ENCODE measurements around the gene DISP2.

Gene DISP2

GRCh38 chr15:40327457-40327856 lies 30.6 kb upstream of the DISP2 start:
- no peak for DNase-seq

DNA sequence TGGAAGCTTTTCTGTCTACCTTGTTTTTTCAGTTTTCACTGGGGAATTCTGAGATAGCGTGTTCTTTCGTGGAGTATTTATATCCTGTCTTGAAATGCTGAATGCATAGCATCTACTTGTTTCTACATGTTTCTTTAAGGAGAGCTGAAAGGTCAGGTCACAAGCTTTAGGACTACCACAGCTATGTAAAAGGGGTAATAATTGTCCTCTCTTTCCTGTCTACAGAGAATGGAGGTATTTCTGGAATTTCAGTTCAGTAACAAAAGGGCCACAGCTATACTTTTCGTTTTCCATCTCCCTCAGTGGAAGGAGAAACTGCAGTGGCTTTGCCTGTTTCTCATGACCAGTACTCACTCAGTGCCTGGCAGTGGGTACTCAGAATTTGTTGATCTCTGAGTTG lies 29.8 kb upstream of the DISP2 start:
- no peak for DNase-seq

GRCh38 chr15:40328751-40329150 lies 29.3 kb upstream of the DISP2 start:
- no peak for DNase-seq

DNA sequence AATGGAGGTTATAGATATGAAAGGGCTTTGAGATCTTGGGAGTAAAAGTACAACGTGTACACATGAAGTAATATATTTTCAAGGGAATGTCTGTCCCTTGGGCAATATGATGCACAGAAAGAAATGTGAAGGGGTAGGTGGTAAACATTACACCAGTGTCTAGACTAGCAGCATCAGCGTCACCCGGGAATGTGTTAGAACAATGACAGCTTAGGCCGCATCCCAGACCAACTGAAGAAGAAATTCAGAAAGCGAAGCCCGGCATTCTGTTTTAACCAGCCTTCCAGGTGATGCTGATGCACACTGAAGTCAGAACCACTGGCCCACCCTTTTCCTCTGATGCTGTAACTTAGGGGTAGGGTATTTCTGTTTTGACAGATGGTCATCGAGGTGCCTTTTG lies 28.2 kb upstream of the DISP2 start:
- DNase-seq = no peak

DNA sequence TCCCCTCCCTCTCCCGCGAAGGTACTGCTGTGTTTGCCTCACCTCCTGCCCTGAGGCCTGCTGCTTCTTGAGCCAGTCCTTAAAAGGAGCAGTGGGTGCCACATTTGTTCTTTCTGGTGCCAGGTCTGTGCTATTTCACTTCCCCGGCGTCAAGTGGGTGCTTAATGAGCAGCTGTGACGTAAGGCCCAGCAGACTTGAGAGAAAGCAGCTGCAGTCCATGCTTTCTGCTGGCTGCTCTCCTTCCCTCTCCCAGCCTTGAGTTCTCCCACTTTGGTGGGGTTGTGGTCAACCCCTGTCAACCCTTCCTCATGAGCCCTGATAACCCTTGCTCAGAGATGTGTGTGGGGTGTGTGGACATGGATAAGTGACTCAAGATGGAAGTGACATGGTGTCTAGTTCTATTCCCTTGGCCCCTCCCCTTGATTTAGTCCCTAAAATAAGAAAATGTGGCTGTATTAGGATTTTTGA lies 27.6 kb upstream of the DISP2 start:
- DNase-seq = no peak

DNA sequence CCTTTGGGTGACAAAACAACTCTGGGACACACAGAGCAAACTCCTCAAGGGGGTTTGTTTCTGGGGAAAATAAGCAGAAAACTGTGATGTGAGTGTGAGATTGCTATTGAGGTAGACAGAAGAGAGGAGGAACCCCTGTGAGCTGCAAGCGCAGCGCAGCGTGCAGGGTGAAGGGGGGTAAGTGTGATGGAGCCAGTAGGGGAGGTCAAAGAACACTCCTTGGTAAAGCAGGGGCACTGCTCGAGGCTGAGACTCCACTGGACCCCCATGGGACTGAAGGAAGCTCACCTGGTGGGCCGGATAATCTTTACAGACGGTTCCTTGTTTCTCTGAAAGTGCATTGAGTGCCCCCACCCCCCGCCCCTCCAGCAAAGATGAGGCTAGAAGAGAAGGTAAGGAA lies 27.0 kb upstream of the DISP2 start:
- DNase-seq = no peak

DNA sequence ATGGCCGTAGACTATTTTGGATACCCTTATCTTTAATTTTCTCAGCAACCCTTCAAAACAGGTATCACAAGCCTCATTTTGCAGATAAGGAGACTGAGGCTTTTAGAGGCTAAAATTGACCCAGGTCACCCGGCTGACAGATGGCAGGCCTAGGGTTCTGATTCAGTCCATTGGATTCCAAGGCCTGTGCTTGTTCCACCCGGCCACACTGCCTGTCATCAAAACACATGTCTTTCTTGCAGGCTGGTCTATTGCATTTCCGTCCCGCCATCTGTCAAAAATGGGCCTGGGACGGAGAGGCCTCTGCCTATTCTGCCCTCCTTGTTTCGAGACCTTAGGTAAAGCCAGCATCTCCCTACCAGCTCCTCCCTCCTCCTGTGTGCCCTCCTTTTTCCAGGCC lies 26.4 kb upstream of the DISP2 start:
- no peak for DNase-seq

DNA sequence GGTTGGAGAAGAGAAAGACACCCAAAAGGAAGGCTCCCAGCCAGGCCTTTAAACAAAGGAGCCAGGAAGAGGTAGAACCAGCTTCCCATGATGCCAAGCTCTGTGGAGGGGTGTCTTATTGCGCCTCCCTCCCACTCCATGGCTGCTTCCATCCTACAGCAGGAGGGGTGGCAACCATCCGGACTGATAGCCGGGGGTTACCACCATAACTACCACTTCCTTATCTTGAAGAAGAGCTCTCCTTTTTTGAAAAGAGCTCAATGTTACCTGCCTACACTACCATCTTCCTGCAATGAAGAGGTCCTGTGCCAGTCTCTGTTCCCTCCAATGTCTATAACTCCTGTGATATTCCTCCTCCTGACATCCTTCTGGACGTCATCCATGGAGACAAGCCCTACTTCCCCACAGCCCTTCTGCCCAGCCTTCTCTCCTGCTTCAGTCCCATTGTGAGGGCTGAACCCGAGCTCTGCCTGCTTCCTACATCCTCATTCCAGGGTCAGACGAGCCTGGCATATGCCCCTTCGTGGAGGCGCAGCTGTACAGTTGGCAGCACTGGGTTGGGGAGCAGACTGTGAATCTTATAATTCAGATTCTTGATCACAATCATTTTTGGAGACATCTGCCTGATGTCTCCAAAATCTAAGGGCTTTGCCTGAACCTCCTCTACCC lies 25.8 kb upstream of the DISP2 start:
- DNase-seq = no peak

- DNase-seq = no peak
Measured at GRCh38 chr15:40333922-40334492, 24.0 kb upstream of the DISP2 start.

DNA sequence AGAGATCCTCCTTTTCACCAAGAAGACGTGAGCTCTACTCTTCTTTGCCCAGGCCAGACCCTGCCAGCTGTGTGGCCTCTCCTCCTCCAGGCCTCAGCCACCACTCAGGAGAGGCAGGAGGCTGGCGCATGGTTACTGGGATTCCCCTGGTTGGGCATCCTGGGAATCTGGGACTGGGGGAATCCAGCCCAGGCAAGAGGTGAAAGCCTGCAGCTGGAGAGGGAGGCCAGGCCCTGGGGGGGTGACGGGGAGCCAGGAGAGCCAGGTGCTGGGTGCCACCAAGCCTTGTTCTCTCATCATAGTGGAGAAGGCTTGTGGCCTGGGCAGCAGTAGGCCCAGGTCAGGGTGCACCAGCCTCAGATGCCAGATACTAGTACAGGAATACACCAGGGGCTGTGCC lies 23.5 kb upstream of the DISP2 start:
- no peak for DNase-seq

DNA sequence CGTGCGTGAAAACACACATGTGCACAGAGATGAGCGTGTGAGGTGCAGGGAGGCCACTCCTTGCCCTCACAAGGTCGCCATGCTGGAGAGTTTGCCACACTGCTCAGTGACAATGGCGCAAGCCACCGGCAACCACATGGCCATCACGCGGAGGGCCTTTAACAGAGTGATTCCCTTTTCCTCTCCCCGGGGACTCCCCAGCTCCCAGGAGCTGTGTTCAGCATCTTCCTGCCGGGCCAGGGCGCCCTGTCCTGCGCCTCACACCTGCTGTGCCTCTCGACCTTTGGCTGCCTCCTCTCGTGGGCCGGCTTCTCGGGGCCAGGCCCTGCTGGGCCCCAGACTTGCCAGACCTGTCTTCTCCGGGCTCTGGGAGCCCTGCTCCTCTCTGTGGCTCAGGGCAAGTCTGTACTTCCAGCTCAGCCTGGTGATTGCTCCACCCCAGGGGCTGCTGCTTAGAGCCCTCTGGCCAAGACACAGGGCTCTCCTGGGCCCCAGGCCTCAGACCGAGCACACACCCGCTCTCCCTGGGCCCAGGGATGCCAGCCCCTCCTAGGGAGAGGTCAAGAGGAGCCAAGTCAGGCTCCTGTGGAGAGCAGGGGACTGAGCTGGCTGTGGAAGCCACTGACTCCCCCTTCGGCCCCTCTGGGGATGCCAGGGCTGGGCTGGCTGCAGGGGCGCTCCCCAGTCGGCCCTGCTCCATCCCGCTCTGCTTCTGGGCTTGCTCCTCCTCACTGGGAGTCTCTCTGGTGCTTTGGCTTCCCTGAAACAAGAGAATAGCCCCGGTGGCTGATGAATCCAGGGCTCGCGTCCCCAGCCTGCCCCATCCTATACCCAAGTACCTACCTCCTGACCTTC lies 22.9 kb upstream of the DISP2 start:
- no peak for DNase-seq

DNA sequence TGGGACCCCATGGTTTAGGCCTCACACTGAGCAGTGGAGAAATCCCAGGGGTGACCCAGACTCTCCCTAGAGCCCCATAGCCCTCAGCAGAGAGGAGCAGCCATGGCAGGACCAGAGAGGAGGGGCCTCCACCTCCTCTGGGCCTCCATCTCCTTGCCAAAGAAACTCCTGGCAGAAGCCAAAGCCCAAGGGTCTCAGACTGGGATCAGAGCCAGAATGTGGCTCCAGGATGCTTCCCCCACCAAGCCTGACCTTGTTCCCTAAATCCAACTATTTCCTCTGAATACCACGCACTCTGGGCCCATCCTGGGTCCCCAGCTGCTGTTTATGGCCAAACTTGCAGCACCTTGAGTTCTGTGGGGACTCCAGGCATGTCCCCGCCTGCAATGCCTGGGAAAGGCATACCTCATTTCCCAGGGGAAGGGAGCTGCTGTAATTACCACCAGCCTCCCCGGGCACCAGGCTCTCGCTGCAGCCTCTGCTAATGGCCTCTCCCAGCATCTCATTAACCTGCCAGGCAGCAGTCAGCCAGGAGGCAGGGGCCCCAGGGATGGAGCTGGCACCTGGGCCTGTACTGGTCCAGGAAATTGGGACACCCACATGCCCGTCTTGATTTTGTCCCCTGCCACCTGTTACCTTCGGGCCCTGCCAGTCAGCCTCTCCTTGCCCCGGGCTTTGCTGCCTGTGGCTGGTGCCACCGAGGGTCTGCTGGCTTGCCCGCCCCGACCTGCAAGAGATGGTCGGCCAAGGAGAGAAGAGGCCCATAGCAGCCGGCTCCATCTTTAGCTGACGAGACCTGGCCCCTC lies 21.9 kb upstream of the DISP2 start:
- no peak for DNase-seq

- no peak for DNase-seq
Measured at GRCh38 chr15:40336744-40337122, 21.3 kb upstream of the DISP2 start.

DNA sequence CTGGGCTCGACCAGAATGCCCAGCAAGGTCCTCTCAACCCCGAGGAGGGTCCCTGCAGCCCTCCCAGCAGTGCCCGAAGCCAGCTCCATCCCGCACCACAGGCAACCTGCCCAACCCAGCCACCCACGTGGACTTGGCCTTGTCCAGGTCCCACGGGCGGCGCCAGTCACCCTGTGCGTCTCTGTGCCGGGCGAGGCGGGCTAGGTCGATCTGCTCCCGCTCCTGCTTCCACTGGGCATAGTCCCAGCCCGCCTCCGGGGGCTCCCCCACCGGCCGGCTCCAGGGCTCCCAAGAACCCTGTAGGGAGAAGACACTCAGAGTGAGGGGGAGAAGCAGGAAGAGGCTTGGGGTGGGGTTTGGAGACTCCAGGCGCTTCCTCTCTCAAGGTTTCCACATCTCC lies 20.4 kb upstream of the DISP2 start:
- no peak for DNase-seq

GRCh38 chr15:40338041-40338657 lies 19.9 kb upstream of the DISP2 start:
- DNase-seq = peak; percentile 56

DNA sequence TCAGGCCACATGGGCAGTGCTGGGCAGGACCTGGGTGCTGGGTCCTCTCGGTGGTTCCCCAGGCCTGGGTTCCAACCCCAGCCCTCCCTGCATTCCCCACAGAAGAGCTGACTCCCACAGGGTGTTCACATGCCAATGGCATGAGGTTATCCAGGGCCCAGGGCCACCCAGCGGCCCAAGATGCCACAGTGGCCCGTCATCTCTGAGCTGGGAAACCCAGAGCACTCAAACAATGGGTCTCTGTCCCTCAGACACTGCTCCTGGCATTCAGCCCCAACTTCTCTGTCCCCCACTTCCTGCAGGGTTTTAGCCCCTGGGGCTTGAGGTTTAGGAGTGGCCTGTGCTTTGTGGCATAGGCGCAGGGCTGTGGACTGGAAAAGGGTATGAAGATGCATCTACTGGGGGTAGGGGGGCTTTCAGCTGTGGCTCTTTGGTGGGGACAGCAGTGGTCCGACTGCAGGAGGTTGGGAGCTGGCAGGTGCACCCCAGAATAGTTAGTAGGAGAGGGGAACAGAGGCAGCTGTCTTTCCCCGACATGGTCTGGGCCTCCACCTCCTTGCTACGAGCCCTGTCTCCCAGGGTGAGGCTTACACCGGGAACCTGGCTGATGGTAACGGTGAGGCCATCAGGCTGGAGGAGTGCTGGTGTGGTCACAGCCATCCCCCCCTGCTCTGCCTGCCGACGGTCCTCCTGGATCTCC lies 18.9 kb upstream of the DISP2 start:
- DNase-seq = no peak

GRCh38 chr15:40339621-40339945 lies 18.4 kb upstream of the DISP2 start:
- DNase-seq = no peak

- no peak for DNase-seq
Measured at GRCh38 chr15:40340038-40340739, 17.8 kb upstream of the DISP2 start.

DNA sequence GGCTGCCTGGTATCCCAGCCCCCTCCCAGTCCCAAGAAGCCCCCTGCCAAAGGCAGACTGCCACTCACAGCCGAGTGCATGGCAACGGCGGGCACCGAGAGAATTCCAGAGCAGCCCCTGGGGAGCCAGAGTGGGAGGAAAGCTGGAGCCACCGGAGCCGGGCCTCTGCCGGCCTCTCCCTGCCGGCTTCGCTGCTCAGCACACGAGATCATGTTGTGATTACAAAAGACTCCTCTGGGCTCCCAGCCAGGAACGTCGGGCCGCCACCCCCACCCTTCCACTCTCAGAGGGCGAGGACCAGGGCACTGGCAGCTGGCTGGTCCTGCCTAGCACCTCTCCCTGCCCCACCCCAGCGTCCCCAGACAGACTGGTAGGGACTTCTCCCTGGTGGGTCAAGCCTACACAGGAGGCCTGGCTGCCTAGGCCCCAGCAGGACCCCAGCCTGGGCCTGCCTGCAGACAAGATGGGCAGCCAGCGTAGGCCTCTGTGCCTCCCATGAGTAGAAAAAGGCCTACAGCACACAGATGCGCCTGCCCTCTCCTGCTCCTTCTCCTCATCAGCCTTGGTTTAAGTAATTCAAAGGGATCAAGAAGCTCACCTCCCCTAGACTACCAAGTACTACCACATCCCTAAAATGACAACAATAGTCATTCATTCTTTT lies 17.1 kb upstream of the DISP2 start, which contains the start of gene CCDC9B:
Gene CCDC9B, minus strand, starts transcription at position 200 of the 661 bp plus-strand sequence. Its CDS starts 120 bp downstream, at position 80.
- DNase-seq = no peak

DNA sequence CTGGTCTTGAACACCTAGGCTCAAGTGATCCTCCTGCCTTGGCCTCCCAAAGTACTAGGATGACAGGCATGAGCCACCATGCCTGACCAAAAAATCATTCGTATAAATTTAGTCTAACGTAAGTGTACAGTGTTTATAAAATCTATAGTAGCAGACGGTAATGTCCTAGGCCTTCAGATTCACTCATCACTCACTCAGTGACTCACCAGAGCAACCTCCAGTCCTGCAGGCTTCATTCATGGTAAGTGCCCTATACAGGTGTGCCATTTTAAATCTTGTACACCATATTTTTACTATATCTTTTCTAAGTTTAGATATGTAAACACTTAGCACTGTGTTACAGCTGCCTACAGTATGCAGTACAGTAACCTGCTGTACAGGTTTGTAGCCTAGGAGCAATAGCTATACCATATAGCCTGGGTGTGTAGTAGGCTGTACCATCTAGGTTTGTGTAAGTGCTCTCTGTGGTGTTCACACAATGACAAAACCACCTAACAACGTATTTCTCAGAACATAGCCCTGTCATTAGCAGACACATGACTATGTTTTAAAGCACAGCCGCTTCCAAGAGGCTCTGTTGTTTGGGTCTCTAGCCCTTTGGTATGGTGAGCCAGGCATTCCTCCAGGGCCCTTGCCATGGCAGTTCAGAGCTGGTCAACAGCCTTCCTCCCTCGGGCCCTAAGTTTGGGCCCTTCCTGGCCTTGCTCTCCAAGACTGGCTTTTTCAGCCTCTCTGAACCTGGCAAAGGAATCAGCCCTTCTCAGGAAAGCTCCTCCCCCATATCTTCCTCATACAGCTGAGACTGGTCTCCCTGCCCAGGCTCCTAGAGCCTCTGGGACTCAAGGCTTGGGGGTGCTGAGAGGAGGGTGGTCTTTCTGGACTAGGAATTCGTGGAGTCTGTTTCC lies 15.4 kb upstream of the DISP2 start:
- no peak for DNase-seq

Measured in NCI-H1048 (cell line).